ENCODE measurements around the gene TSPAN4. TPM values are rescaled to one million over a fixed set of nuclear protein-coding genes. Genes with fewer than 3 reads are reported as not detected.

TSPAN4 gene
- total and polyA plus RNA-seq, 3 donors from 2014 or later = 47.2 to 87.0 (median 49.1) TPM

- 6 to 11% methylated on average over 16 to 77 of the region's 97 CpGs for WGBS, 2 donors
- H3K4me1 ChIP-seq = peaks cover 46% of the 10 kb centered on the region
- H3K27ac ChIP-seq = peak overlapping the region in 1 of 2 donors; percentile 36
- intact Hi-C loops (cut with DNase I; ENCODE audit: low total_unique reads) = no loop called here
- no peaks in the 10 kb centered on the region for H3K27me3 ChIP-seq
- H3K4me3 ChIP-seq = peak overlapping the region; percentile 46 to 51
- no peaks in the 10 kb centered on the region for H3K9me3 ChIP-seq
- no peaks in the 10 kb centered on the region for H3K36me3 ChIP-seq (ENCODE audit: low read depth, missing control alignments)
- DNase-seq = no peak
- TF ChIP-seq POLR2A (IDR thresholded peaks at IDR 0.05) (no peak), CTCF (IDR thresholded peaks at IDR 0.05) (no peak)
These were observed 7.5 kb downstream of the TSPAN4 start for GRCh38 chr11:849951-850774.

GRCh38 chr11:850775-851763, 8.4 kb downstream of the TSPAN4 start:
- WGBS, 2 donors = 44 to 47% methylated on average over 6 to 15 of the region's 28 CpGs
- no peak for DNase-seq
- peak overlapping the region in 1 of 2 donors; percentile 51 for H3K4me3 ChIP-seq
- intact Hi-C loops (cut with DNase I; ENCODE audit: low total_unique reads) = no loop called here
- H3K27me3 ChIP-seq = no peaks in the 10 kb centered on the region
- H3K9me3 ChIP-seq = no peaks in the 10 kb centered on the region
- H3K27ac ChIP-seq = no peak overlapping the region
- peaks cover 37% of the 10 kb centered on the region for H3K4me1 ChIP-seq
- H3K36me3 ChIP-seq (ENCODE audit: low read depth, missing control alignments) = no peaks in the 10 kb centered on the region
- TF ChIP-seq CTCF (IDR thresholded peaks at IDR 0.05) (no peak), POLR2A (IDR thresholded peaks at IDR 0.05) (no peak)

- no peak for DNase-seq
- H3K4me3 ChIP-seq = no peak overlapping the region
- H3K9me3 ChIP-seq = no peaks in the 10 kb centered on the region
- no peaks in the 10 kb centered on the region for H3K27me3 ChIP-seq
- 82 to 84% methylated on average over 6 to 15 of the region's 15 CpGs for WGBS, 2 donors
- no peaks in the 10 kb centered on the region for H3K36me3 ChIP-seq (ENCODE audit: low read depth, missing control alignments)
- H3K27ac ChIP-seq = no peak overlapping the region
- intact Hi-C loops (cut with DNase I; ENCODE audit: low total_unique reads) = no loop called here
- TF ChIP-seq POLR2A (IDR thresholded peaks at IDR 0.05) = no peak
- no peak for TF ChIP-seq CTCF (IDR thresholded peaks at IDR 0.05)
- H3K4me1 ChIP-seq = peaks cover 31% of the 10 kb centered on the region
These were observed 10.1 kb downstream of the TSPAN4 start for GRCh38 chr11:852762-853161.

GRCh38 chr11:853682-854448, 11.2 kb downstream of the TSPAN4 start:
- H3K36me3 ChIP-seq (ENCODE audit: low read depth, missing control alignments) = no peaks in the 10 kb centered on the region
- peaks cover 21% of the 10 kb centered on the region for H3K4me1 ChIP-seq
- intact Hi-C loops (cut with DNase I; ENCODE audit: low total_unique reads) = no loop called here
- no peak overlapping the region for H3K4me3 ChIP-seq
- H3K9me3 ChIP-seq = no peaks in the 10 kb centered on the region
- whole genome bisulfite sequencing, 2 donors = 91 to 100% methylated on average over 5 to 26 of the region's 27 CpGs
- no peaks in the 10 kb centered on the region for H3K27me3 ChIP-seq
- DNase-seq = no peak
- H3K27ac ChIP-seq = no peak overlapping the region
- TF ChIP-seq CTCF (IDR thresholded peaks at IDR 0.05) = no peak
- TF ChIP-seq POLR2A (IDR thresholded peaks at IDR 0.05) = no peak

Data from testis (tissue), 3 donors.